CD4-positive, CD25-positive, alpha-beta regulatory T cell (primary cell): ENCODE data around the gene LYPD6B. TPM values are rescaled to one million over a fixed set of nuclear protein-coding genes. Genes with fewer than 3 reads are reported as not detected.

ENCODE experiments used
- ATAC-seq, 2 donors: fragments of 150-1000 bp; cut with Tn5 transposase; one replicate each; pipeline ENCODE4 v1.10.0; 2021; ENCODE audit warnings: low read depth in 2 of 2, moderate number of reproducible peaks in 2 of 2, moderate library complexity in 1 of 2
- DNase-seq, 3 donors: peaks; one replicate each; pipeline versions ENCODE4 v3.0.0 to v3.0.0-alpha.2; 2012 to 2022; ENCODE audit warnings: mixed read lengths in 1 of 3
- H3K27ac ChIP-seq: one replicate; pipeline ENCODE4 v1.7.0; 2013; ENCODE audit warnings: mild to moderate bottlenecking, low read length; ENCODE audit not compliant: insufficient read depth, poor library complexity, severe bottlenecking
- H3K27me3 ChIP-seq: one replicate; pipeline ENCODE4 v1.7.0; 2013; ENCODE audit warnings: low read length; ENCODE audit not compliant: control insufficient read depth, insufficient read depth
- H3K36me3 ChIP-seq: one replicate; pipeline ENCODE4 v1.7.0; 2013; ENCODE audit warnings: mild to moderate bottlenecking, low read length, moderate library complexity; ENCODE audit not compliant: control insufficient read depth, insufficient read depth
- H3K4me1 ChIP-seq: 2 replicates; pipeline ENCODE4 v1.7.0; 2013; ENCODE audit warnings: mild to moderate bottlenecking, low read length; ENCODE audit not compliant: insufficient read depth, control insufficient read depth, poor library complexity, severe bottlenecking
- H3K4me3 ChIP-seq: one replicate; pipeline ENCODE4 v1.7.0; 2013; ENCODE audit warnings: low read depth, mild to moderate bottlenecking, low read length, moderate library complexity
- H3K9me3 ChIP-seq, 2 experiments: 1 replicate in 1 of 2; 2 replicates in 1 of 2; pipeline ENCODE4 v1.7.0; 2013; ENCODE audit warnings: low read length in 2 of 2, mild to moderate bottlenecking in 1 of 2, moderate library complexity in 1 of 2; ENCODE audit not compliant: control insufficient read depth in 2 of 2
- H3K27ac Mint-ChIP-seq, 3 donors: one replicate each; pipeline ENCODE4 v1.8.0; 2020 to 2022; ENCODE audit warnings: mild to moderate bottlenecking in 3 of 3, mixed read lengths in 3 of 3, moderate library complexity in 2 of 3
- H3K27me3 Mint-ChIP-seq: one replicate; pipeline ENCODE4 v1.8.0; 2022; ENCODE audit warnings: mild to moderate bottlenecking, mixed read lengths
- H3K36me3 Mint-ChIP-seq: one replicate; pipeline ENCODE4 v1.8.0; 2020; ENCODE audit warnings: mixed read lengths
- H3K4me1 Mint-ChIP-seq, 4 donors: one replicate each; pipeline ENCODE4 v1.8.0; 2020 to 2022; ENCODE audit warnings: mixed read lengths in 4 of 4, mild to moderate bottlenecking in 1 of 4
- H3K4me3 Mint-ChIP-seq, 4 donors: one replicate each; pipeline ENCODE4 v1.8.0; 2020 to 2022; ENCODE audit warnings: mild to moderate bottlenecking in 4 of 4, mixed read lengths in 4 of 4, moderate library complexity in 3 of 4
- H3K9me3 Mint-ChIP-seq, 7 donors: one replicate each; pipeline ENCODE4 v1.8.0; 2020 to 2022; ENCODE audit warnings: mixed read lengths in 7 of 7, mild to moderate bottlenecking in 3 of 7, moderate library complexity in 2 of 7
- polyA plus RNA-seq, 4 donors: library from polyadenylated mRNA; unstranded; fragments of 300-500 nt; fragmentation: Illumina TruSeq; gene quantifications; one replicate each; pipeline ENCODE4 v1.2.3, GENCODE V29; 2021
- total RNA-seq: library from RNA; stranded (reverse); gene quantifications from one replicate; pipeline ENCODE4 v1.2.3, GENCODE V29; 2022

The LYPD6B gene
- total and polyA plus RNA-seq, 5 donors from 2014 or later, result not detected

DNA sequence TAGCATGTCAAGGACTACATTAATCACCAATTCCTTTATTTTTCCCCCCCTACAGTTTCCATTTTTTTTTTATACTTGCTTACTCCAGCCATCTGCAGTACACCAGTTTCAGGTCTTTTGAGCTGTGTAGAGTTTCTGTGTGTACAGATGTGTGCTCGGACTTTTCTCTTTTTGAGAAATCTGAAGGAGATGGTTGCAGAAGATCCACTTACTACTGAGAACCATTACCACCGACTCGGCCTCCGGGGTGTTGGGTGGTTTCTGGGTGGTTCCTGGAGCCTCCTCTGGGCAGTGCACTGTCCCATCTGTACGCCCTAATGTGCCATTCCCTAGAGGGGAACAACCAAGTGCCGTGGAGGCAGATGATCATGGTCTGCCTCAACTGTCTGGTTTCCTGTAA lies 15.4 kb upstream of the LYPD6B start:
- Histone ChIP-seq H3K36me3 (no peaks in the 10 kb centered on the region), H3K27me3 (no peaks in the 10 kb centered on the region), H3K4me1 (no peaks in the 10 kb centered on the region), H3K27ac (no peak overlapping the region), H3K9me3 (no peaks in the 10 kb centered on the region), H3K4me3 (no peak overlapping the region)
- Mint-ChIP-seq H3K36me3 (no peaks in the 10 kb centered on the region), H3K27ac (no peak overlapping the region), H3K4me3 (no peak overlapping the region), H3K4me1 (no peaks in the 10 kb centered on the region), H3K9me3 (no peaks in the 10 kb centered on the region), H3K27me3 (peaks cover 6% of the 10 kb centered on the region)
- DNase-seq (no peak), ATAC-seq (no peak)

DNA sequence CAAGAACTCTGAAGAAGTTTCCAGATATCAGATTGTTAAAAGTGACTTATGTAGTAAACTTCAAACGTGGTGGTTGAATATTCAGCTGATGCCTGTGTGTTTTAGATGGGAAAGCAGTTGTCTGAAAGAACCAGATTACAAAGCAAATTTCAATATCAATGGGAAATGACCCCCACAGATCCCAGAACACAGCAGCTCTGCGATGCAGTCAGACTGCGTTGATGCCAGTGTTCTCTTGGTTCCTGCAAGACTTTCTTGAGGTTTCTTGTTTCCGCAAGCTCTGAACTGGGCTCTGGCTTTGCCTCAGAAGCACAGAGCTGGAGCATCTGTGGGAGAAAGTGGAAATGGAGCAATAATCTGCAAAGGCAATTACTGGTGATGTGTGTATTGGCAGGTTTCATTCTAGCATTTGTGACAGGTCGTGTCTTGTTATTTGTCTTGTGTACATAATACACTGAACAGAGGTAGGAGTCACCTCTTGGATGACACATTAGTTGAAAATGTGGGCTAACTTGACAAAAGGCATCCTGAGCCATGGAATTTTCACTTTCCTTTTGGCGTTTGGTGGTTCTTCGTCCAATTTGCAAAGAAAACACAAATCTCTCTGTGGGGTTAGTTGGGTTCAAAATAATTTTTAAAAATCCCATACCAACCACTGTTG lies 10.8 kb upstream of the LYPD6B start:
- ATAC-seq (no peak), DNase-seq (no peak)
- H3K27ac ChIP-seq, result no peak overlapping the region
- Mint-ChIP-seq H3K36me3 (no peaks in the 10 kb centered on the region), H3K4me3 (no peak overlapping the region), H3K9me3 (peaks cover 0 to 2% (median 0%) of the 10 kb centered on the region in 7 donors), H3K27ac (no peak overlapping the region), H3K27me3 (no peaks in the 10 kb centered on the region), H3K4me1 (no peaks in the 10 kb centered on the region)
- H3K4me1 ChIP-seq, result no peaks in the 10 kb centered on the region
- no peaks in the 10 kb centered on the region for H3K9me3 ChIP-seq
- H3K27me3 ChIP-seq, result no peaks in the 10 kb centered on the region
- no peak overlapping the region for H3K4me3 ChIP-seq
- no peaks in the 10 kb centered on the region for H3K36me3 ChIP-seq

- no peaks in the 10 kb centered on the region for H3K27me3 ChIP-seq
- no peaks in the 10 kb centered on the region for H3K4me1 Mint-ChIP-seq
- H3K27ac Mint-ChIP-seq, result no peak overlapping the region
- H3K27ac ChIP-seq, result no peak overlapping the region
- H3K9me3 ChIP-seq, result no peaks in the 10 kb centered on the region
- no peaks in the 10 kb centered on the region for H3K4me1 ChIP-seq
- no peak overlapping the region for H3K4me3 Mint-ChIP-seq
- H3K4me3 ChIP-seq, result no peak overlapping the region
- no peaks in the 10 kb centered on the region for H3K36me3 ChIP-seq
- H3K9me3 Mint-ChIP-seq, result peaks cover 0 to 2% (median 0%) of the 10 kb centered on the region in 7 donors
- no peaks in the 10 kb centered on the region for H3K27me3 Mint-ChIP-seq
- no peak for ATAC-seq
- DNase-seq, result no peak
- no peaks in the 10 kb centered on the region for H3K36me3 Mint-ChIP-seq
Observed at GRCh38 chr2:149028377-149028776, 10.1 kb upstream of the LYPD6B start.

- Mint-ChIP-seq H3K9me3 (peaks cover 0 to 2% (median 0%) of the 10 kb centered on the region in 7 donors), H3K27me3 (peaks cover under 1% of the 10 kb centered on the region), H3K36me3 (no peaks in the 10 kb centered on the region), H3K4me3 (no peak overlapping the region), H3K4me1 (no peaks in the 10 kb centered on the region), H3K27ac (no peak overlapping the region)
- Histone ChIP-seq H3K4me1 (no peaks in the 10 kb centered on the region), H3K9me3 (no peaks in the 10 kb centered on the region), H3K36me3 (no peaks in the 10 kb centered on the region), H3K4me3 (no peak overlapping the region), H3K27me3 (no peaks in the 10 kb centered on the region), H3K27ac (no peak overlapping the region)
- no peak for ATAC-seq
- no peak for DNase-seq
Observed at GRCh38 chr2:149028891-149029290, 9.6 kb upstream of the LYPD6B start.

- DNase-seq (no peak), ATAC-seq (no peak)
- no peaks in the 10 kb centered on the region for H3K36me3 Mint-ChIP-seq
Observed at GRCh38 chr2:149029307-149029965, 9.1 kb upstream of the LYPD6B start.

DNA sequence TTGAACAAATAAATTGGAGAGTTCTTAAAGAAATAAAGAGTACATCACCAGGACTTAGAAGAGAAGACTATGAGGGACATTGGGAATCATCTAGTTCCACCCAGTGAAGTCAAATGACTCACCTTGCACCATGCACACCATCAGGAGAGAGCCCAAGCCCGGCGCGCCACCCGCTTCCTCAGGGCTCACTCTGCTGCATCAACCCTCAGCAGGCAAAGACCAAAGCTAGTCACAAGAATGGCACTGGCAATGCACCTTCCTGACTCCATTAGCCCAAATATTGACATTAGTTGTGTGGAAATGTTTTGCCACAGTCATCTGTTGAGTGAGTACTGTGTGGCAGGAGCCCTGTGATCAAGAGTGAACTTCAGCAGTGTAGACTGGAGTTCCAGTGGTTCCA lies 7.1 kb upstream of the LYPD6B start:
- Mint-ChIP-seq H3K27me3 (peaks cover 11% of the 10 kb centered on the region), H3K4me1 (no peaks in the 10 kb centered on the region), H3K9me3 (peaks cover 0 to 2% (median 0%) of the 10 kb centered on the region in 7 donors), H3K36me3 (no peaks in the 10 kb centered on the region), H3K27ac (peak overlapping the region in 2 of 3 donors; percentile 48 to 62), H3K4me3 (no peak overlapping the region)
- no peak for ATAC-seq
- Histone ChIP-seq H3K4me3 (no peak overlapping the region), H3K27me3 (no peaks in the 10 kb centered on the region), H3K4me1 (no peaks in the 10 kb centered on the region), H3K36me3 (no peaks in the 10 kb centered on the region), H3K9me3 (no peaks in the 10 kb centered on the region), H3K27ac (no peak overlapping the region)
- no peak for DNase-seq

More at GRCh38 chr2:149029307-149029965, 9.1 kb upstream of the LYPD6B start:
- no peak overlapping the region for H3K4me3 Mint-ChIP-seq
- no peak overlapping the region for H3K27ac Mint-ChIP-seq
- Histone ChIP-seq H3K27me3 (no peaks in the 10 kb centered on the region), H3K36me3 (no peaks in the 10 kb centered on the region), H3K4me1 (no peaks in the 10 kb centered on the region), H3K9me3 (no peaks in the 10 kb centered on the region), H3K27ac (no peak overlapping the region), H3K4me3 (no peak overlapping the region)
- H3K27me3 Mint-ChIP-seq, result peaks cover 6% of the 10 kb centered on the region
- H3K4me1 Mint-ChIP-seq, result no peaks in the 10 kb centered on the region
- H3K9me3 Mint-ChIP-seq, result peaks cover 0 to 2% (median 0%) of the 10 kb centered on the region in 7 donors

GRCh38 chr2:149033716-149034115 lies 4.8 kb upstream of the LYPD6B start:
- Mint-ChIP-seq H3K9me3 (no peaks in the 10 kb centered on the region), H3K27ac (no peak overlapping the region), H3K27me3 (peaks cover 30% of the 10 kb centered on the region), H3K4me3 (no peak overlapping the region), H3K4me1 (peaks cover 0 to 2% (median 0%) of the 10 kb centered on the region in 4 donors), H3K36me3 (no peaks in the 10 kb centered on the region)
- ATAC-seq (no peak), DNase-seq (no peak)
- H3K9me3 ChIP-seq, result no peaks in the 10 kb centered on the region
- H3K36me3 ChIP-seq, result no peaks in the 10 kb centered on the region
- no peak overlapping the region for H3K4me3 ChIP-seq
- no peaks in the 10 kb centered on the region for H3K4me1 ChIP-seq
- no peak overlapping the region for H3K27ac ChIP-seq
- no peaks in the 10 kb centered on the region for H3K27me3 ChIP-seq

- Histone ChIP-seq H3K27ac (no peak overlapping the region), H3K36me3 (no peaks in the 10 kb centered on the region), H3K4me1 (no peaks in the 10 kb centered on the region), H3K4me3 (no peak overlapping the region), H3K27me3 (no peaks in the 10 kb centered on the region), H3K9me3 (no peaks in the 10 kb centered on the region)
- H3K9me3 Mint-ChIP-seq, result no peaks in the 10 kb centered on the region
- no peak overlapping the region for H3K27ac Mint-ChIP-seq
- ATAC-seq (no peak), DNase-seq (no peak)
- H3K4me3 Mint-ChIP-seq, result peak overlapping the region in 1 of 4 donors; percentile 13
- no peaks in the 10 kb centered on the region for H3K36me3 Mint-ChIP-seq
- peaks cover 0 to 2% (median 0%) of the 10 kb centered on the region in 4 donors for H3K4me1 Mint-ChIP-seq
- H3K27me3 Mint-ChIP-seq, result peaks cover 31% of the 10 kb centered on the region
Observed at GRCh38 chr2:149034406-149034805, 4.1 kb upstream of the LYPD6B start.
